Epithelial cell of proximal tubule (primary cell): ENCODE data around the gene DDX4. TPM values are rescaled to one million over a fixed set of nuclear protein-coding genes. Genes with fewer than 3 reads are reported as not detected.
"Not testable (repeated sequence)": the region's sequence is repeated elsewhere in the genome, so short reads cannot be mapped to it uniquely, and the experiment has no call there.

ENCODE experiments used
- DNase-seq: peaks from one replicate; pipeline ENCODE4 v3.0.0-alpha.2; 2011; ENCODE audit warnings: low read depth
- H3K4me3 ChIP-seq: 2 replicates; pipeline ENCODE4 v1.5.1; 2011; ENCODE audit warnings: low read depth, mild to moderate bottlenecking, low read length
- CTCF ChIP-seq: conservative IDR thresholded peaks from 2 replicates; pipeline ENCODE4 v1.5.1; 2012; ENCODE audit warnings: low read depth, mild to moderate bottlenecking, low read length
- total RNA-seq: library from RNA; depleted of rRNA; stranded (reverse); fragments of >200 nt; gene quantifications from 2 replicates; pipeline ENCODE4 v1.2.3, GENCODE V29; 2015

DDX4 gene
- total RNA-seq: not detected in 2 replicates

- TF ChIP-seq CTCF: no peak
- no peak for DNase-seq
- no peak within 1 kb of the TSS for H3K4me3 ChIP-seq
Observed at GRCh38 chr5:55737793-55738192, at the start of gene DDX4. Gene DDX4 (plus strand): TSS chr5:55738061. CDS start chr5:55738964, 903 bp downstream.

GRCh38 chr5:55691265-55692105, 46.4 kb upstream of the DDX4 start:
- H3K4me3 ChIP-seq: no peak overlapping the region
- peak; percentile 56 for TF ChIP-seq CTCF
- DNase-seq: no peak

GRCh38 chr5:55692106-55692417, 45.8 kb upstream of the DDX4 start:
- DNase-seq: no peak
- TF ChIP-seq CTCF: no peak
- H3K4me3 ChIP-seq: no peak overlapping the region

- no peak for DNase-seq
- H3K4me3 ChIP-seq: no peak overlapping the region
- no peak for TF ChIP-seq CTCF
Observed at GRCh38 chr5:55692509-55692908, 45.4 kb upstream of the DDX4 start.

GRCh38 chr5:55694152-55694830, 43.6 kb upstream of the DDX4 start:
- TF ChIP-seq CTCF: peak; percentile 67
- no peak for DNase-seq
- H3K4me3 ChIP-seq: no peak overlapping the region

- H3K4me3 ChIP-seq, DNase-seq: not testable (repeated sequence)
Observed at GRCh38 chr5:55696704-55697103, 41.2 kb upstream of the DDX4 start.

GRCh38 chr5:55699041-55699688, 38.7 kb upstream of the DDX4 start:
- H3K4me3 ChIP-seq: no peak overlapping the region
- no peak for DNase-seq
- TF ChIP-seq CTCF: no peak
